GM23248 (cell line): ENCODE data around the gene VEGFC.

Experiments used
- EZH2 ChIP-seq: fragments of 200-600 bp; sonication (generic); IDR thresholded peaks from 2 replicates; pipeline ENCODE4 v1.6.1; 2018; ENCODE audit warnings: antibody characterized with exemption, mild to moderate bottlenecking; ENCODE audit not compliant: insufficient read depth, poor library complexity, severe bottlenecking
- EZH2phosphoT487 ChIP-seq: fragments of 200-600 bp; sonication (generic); IDR thresholded peaks from 2 replicates; pipeline ENCODE4 v1.6.1; 2018; ENCODE audit warnings: antibody characterized with exemption, moderate library complexity, mild to moderate bottlenecking, low read depth; ENCODE audit not compliant: insufficient read depth

GRCh38 chr4:176817204-176817603, 24.5 kb upstream of the VEGFC start:
- TF ChIP-seq EZH2 (no peak), EZH2phosphoT487 (no peak)
